Lower leg skin (tissue), 3 donors: Measurements from ENCODE around the gene ACIN1.

ENCODE experiments used
- POLR2A ChIP-seq, 2 donors: fragments of 450-650 bp; IDR thresholded peaks; one replicate each; pipeline ENCODE4 v1.6.1; 2016 to 2017; ENCODE audit warnings: antibody characterized with exemption in 2 of 2, mild to moderate bottlenecking in 1 of 2, moderate library complexity in 1 of 2
- TF ChIP-seq, protein P1 (sequence below), 3 donors: fragments of 450-650 bp; IDR thresholded peaks; one replicate each; pipeline ENCODE4 v1.5.1; 2016; ENCODE audit warnings: antibody characterized with exemption in 3 of 3, mild to moderate bottlenecking in 3 of 3, moderate library complexity in 2 of 3

DNA sequence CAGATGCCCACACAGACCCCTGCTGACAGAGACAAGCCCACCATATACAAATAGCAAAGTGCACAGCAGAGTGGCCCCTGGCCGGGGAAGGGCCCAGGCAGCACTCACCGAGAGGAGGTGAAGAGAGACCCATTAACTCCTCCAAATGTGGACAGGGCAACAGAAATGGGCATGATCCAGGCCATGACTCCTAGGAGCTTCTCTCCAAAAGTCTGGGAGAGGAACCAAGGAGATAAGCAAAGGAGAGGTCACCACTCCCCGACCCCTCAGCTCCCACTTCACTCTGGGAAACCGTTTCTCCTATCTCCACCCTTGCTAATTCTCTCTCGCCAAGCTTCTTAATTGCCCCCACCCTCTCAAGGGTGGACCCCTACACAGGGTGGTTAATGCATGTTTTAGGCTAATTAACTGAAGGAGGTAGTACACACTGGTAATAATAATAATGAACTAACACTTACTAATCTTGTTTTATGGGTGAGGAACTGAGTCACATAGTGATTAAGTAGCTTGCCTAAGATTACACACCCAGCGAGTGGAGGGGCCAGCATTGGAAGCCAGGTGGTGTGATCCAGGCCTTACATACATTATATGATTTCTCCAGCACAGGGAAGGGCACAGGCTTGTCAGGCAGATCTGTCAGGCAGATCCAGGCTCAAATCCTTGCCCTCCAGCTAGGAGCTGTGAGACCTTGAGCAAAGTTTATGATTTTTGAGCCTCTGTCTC is 43.0 kb upstream of the ACIN1 start:
- TF ChIP-seq, protein P1, sequence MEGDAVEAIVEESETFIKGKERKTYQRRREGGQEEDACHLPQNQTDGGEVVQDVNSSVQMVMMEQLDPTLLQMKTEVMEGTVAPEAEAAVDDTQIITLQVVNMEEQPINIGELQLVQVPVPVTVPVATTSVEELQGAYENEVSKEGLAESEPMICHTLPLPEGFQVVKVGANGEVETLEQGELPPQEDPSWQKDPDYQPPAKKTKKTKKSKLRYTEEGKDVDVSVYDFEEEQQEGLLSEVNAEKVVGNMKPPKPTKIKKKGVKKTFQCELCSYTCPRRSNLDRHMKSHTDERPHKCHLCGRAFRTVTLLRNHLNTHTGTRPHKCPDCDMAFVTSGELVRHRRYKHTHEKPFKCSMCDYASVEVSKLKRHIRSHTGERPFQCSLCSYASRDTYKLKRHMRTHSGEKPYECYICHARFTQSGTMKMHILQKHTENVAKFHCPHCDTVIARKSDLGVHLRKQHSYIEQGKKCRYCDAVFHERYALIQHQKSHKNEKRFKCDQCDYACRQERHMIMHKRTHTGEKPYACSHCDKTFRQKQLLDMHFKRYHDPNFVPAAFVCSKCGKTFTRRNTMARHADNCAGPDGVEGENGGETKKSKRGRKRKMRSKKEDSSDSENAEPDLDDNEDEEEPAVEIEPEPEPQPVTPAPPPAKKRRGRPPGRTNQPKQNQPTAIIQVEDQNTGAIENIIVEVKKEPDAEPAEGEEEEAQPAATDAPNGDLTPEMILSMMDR (IDR thresholded peaks at IDR 0.05) = no peak
- no peak for TF ChIP-seq POLR2A (IDR thresholded peaks at IDR 0.05)
